ENCODE results near the gene SEZ6.

DNA sequence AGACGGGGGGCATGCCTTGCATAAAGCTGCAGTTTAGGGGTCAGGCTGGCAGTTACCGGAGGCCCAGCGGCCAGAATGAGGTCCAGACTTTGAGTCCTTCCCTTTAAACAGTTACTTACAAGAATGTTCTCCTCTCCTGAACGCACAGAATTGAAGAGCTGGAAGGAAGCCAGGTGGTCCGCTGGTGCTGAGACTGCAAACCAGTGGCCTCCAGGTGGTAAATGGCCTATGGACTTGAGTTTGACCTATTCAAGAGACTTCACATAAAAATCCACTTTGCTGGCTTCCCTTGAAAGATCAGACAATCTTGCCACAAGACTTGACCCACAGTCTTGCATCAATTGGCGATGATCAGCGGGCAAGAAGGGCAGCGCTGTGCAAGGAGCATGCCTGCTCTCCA, 14.7 kb upstream of the SEZ6 start:
- no peak for TF ChIP-seq POLR2A (IDR thresholded peaks at IDR 0.05)
- TF ChIP-seq, protein P1, sequence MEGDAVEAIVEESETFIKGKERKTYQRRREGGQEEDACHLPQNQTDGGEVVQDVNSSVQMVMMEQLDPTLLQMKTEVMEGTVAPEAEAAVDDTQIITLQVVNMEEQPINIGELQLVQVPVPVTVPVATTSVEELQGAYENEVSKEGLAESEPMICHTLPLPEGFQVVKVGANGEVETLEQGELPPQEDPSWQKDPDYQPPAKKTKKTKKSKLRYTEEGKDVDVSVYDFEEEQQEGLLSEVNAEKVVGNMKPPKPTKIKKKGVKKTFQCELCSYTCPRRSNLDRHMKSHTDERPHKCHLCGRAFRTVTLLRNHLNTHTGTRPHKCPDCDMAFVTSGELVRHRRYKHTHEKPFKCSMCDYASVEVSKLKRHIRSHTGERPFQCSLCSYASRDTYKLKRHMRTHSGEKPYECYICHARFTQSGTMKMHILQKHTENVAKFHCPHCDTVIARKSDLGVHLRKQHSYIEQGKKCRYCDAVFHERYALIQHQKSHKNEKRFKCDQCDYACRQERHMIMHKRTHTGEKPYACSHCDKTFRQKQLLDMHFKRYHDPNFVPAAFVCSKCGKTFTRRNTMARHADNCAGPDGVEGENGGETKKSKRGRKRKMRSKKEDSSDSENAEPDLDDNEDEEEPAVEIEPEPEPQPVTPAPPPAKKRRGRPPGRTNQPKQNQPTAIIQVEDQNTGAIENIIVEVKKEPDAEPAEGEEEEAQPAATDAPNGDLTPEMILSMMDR (IDR thresholded peaks at IDR 0.05): no peak
- no peak for TF ChIP-seq POLR2AphosphoS5 (IDR thresholded peaks at IDR 0.05; ENCODE audit: insufficient read depth in 1 of 2, low read depth in 1 of 2)

All from vagina (tissue), 2 donors.